BLaER1 treated with 17β-estradiol and CSF1 and Interleukin-3, amounts not matched to agents 10 nM and 100 nM (cell line): Measurements from ENCODE around the gene ZNF618.

Experiments used
- H3K27ac ChIP-seq, 11 experiments: shearing (Covaris generic); formaldehyde crosslinking; 2 replicates each; pipeline ENCODE4 v1.8.1; 2022
- H3K27me3 ChIP-seq, 11 experiments: shearing (Covaris generic); formaldehyde crosslinking; 2 replicates each; pipeline ENCODE4 v1.8.1; 2022
- H3K36me3 ChIP-seq, 11 experiments: shearing (Covaris generic); formaldehyde crosslinking; 2 replicates each; pipeline ENCODE4 v1.8.1; 2022
- H3K4me1 ChIP-seq, 10 experiments: shearing (Covaris generic); formaldehyde crosslinking; 2 replicates each; pipeline ENCODE4 v1.8.1; 2022
- H3K4me2 ChIP-seq, 11 experiments: shearing (Covaris generic); formaldehyde crosslinking; 2 replicates each; pipeline ENCODE4 v1.8.1; 2022
- H3K4me3 ChIP-seq, 10 experiments: shearing (Covaris generic); formaldehyde crosslinking; 2 replicates each; pipeline ENCODE4 v1.8.1; 2022
- H3K9ac ChIP-seq, 11 experiments: shearing (Covaris generic); formaldehyde crosslinking; 2 replicates each; pipeline ENCODE4 v1.8.1; 2022
- H3K9me3 ChIP-seq, 11 experiments: shearing (Covaris generic); formaldehyde crosslinking; replicated peaks in 1 of 11; 2 replicates each; pipeline ENCODE4 v1.8.1; 2022
- H4K20me1 ChIP-seq, 11 experiments: shearing (Covaris generic); formaldehyde crosslinking; 2 replicates each; pipeline ENCODE4 v1.8.1; 2022
- Cebpa-rat ChIP-seq, 11 experiments: shearing (Covaris generic); IDR thresholded peaks; 2 replicates each; pipeline ENCODE4 v1.8.1; 2022

ZNF618 gene

GRCh38 chr9:113989017-113989713 lies 113.1 kb downstream of the ZNF618 start:
- peaks cover 23 to 78% (median 69%) of the 10 kb centered on the region in 11 experiments; a peak in 21 of 22 replicates for H3K36me3 ChIP-seq
- no peak overlapping the region for H3K4me2 ChIP-seq
- peaks cover 0 to 25% (median 8%) of the 10 kb centered on the region in 11 experiments; a peak in 12 of 22 replicates for H4K20me1 ChIP-seq
- H3K4me3 ChIP-seq = no peak overlapping the region
- H3K9me3 ChIP-seq = no peaks in the 10 kb centered on the region
- no peak overlapping the region for H3K9ac ChIP-seq
- H3K27me3 ChIP-seq = no peaks in the 10 kb centered on the region
- H3K27ac ChIP-seq = 0 out of 22 replicates have a peak overlapping the region, but pooled peaks of 1 of the 11 experiments have one; percentile 1
- TF ChIP-seq Cebpa-rat (IDR thresholded peaks at IDR 0.05) = no peak
- H3K4me1 ChIP-seq = peaks cover 34 to 44% (median 36%) of the 10 kb centered on the region in 10 experiments

GRCh38 chr9:113989714-113990569 lies 113.8 kb downstream of the ZNF618 start:
- H3K9ac ChIP-seq = no peak overlapping the region
- no peak overlapping the region for H3K27ac ChIP-seq
- H3K27me3 ChIP-seq = no peaks in the 10 kb centered on the region
- peaks cover 0 to 28% (median 7%) of the 10 kb centered on the region in 11 experiments; a peak in 11 of 22 replicates for H4K20me1 ChIP-seq
- peaks cover 39 to 49% (median 44%) of the 10 kb centered on the region in 10 experiments for H3K4me1 ChIP-seq
- no peak for TF ChIP-seq Cebpa-rat (IDR thresholded peaks at IDR 0.05)
- H3K4me3 ChIP-seq = no peak overlapping the region
- H3K36me3 ChIP-seq = peaks cover 23 to 70% (median 61%) of the 10 kb centered on the region in 11 experiments; a peak in 21 of 22 replicates
- no peak overlapping the region for H3K4me2 ChIP-seq
- H3K9me3 ChIP-seq = no peaks in the 10 kb centered on the region

GRCh38 chr9:113990570-113990907 lies 114.4 kb downstream of the ZNF618 start:
- Histone ChIP-seq H4K20me1 (peaks cover 0 to 28% (median 7%) of the 10 kb centered on the region in 11 experiments; a peak in 9 of 22 replicates), H3K27me3 (no peaks in the 10 kb centered on the region), H3K27ac (peak overlapping the region in 1 of 11 experiments; percentile 78; a peak in 1 of 22 replicates), H3K4me3 (no peak overlapping the region), H3K36me3 (peaks cover 23 to 64% (median 55%) of the 10 kb centered on the region in 11 experiments; a peak in 21 of 22 replicates), H3K4me2 (peak overlapping the region in 5 of 11 experiments; percentile 15 to 98 (median 93); a peak in 6 of 22 replicates), H3K9me3 (no peaks in the 10 kb centered on the region), H3K4me1 (peaks cover 40 to 51% (median 45%) of the 10 kb centered on the region in 10 experiments), H3K9ac (no peak overlapping the region)
- TF ChIP-seq Cebpa-rat (IDR thresholded peaks at IDR 0.05) = no peak

GRCh38 chr9:113990975-113991471 lies 114.9 kb downstream of the ZNF618 start:
- Histone ChIP-seq H3K36me3 (peaks cover 23 to 64% (median 55%) of the 10 kb centered on the region in 11 experiments; a peak in 21 of 22 replicates), H3K27ac (peak overlapping the region in 2 of 11 experiments; percentile 77 to 78; a peak in 4 of 22 replicates), H3K4me1 (peaks cover 40 to 55% (median 50%) of the 10 kb centered on the region in 10 experiments), H3K27me3 (no peaks in the 10 kb centered on the region), H3K9ac (no peak overlapping the region; a peak in 2 of 22 replicates), H3K4me2 (peak overlapping the region in 9 of 11 experiments; percentile 10 to 98 (median 92); a peak in 17 of 22 replicates), H3K9me3 (no peaks in the 10 kb centered on the region), H3K4me3 (no peak overlapping the region), H4K20me1 (peaks cover 0 to 33% (median 7%) of the 10 kb centered on the region in 11 experiments; a peak in 10 of 22 replicates)
- no peak for TF ChIP-seq Cebpa-rat (IDR thresholded peaks at IDR 0.05)

- peak overlapping the region in 7 of 11 experiments; percentile 62 to 80 (median 77); a peak in 12 of 22 replicates for H3K27ac ChIP-seq
Observed at GRCh38 chr9:113991714-113992113, 115.6 kb downstream of the ZNF618 start.

GRCh38 chr9:113992276-113992951 lies 116.3 kb downstream of the ZNF618 start:
- no peak for TF ChIP-seq Cebpa-rat (IDR thresholded peaks at IDR 0.05)
- Histone ChIP-seq H3K4me1 (peaks cover 40 to 61% (median 55%) of the 10 kb centered on the region in 10 experiments), H3K9ac (peak overlapping the region; percentile 11 to 70 (median 63); a peak in 21 of 22 replicates), H3K27me3 (no peaks in the 10 kb centered on the region), H4K20me1 (peaks cover 0 to 40% (median 6%) of the 10 kb centered on the region in 11 experiments; a peak in 10 of 22 replicates), H3K4me2 (peak overlapping the region; percentile 87 to 98 (median 92)), H3K27ac (peak overlapping the region in 10 of 11 experiments; percentile 44 to 80 (median 74); a peak in 20 of 22 replicates), H3K36me3 (peaks cover 23 to 64% (median 45%) of the 10 kb centered on the region in 11 experiments; a peak in 21 of 22 replicates), H3K9me3 (no peaks in the 10 kb centered on the region), H3K4me3 (peak overlapping the region; percentile 34 to 66 (median 52); a peak in 19 of 20 replicates)

More at GRCh38 chr9:113991714-113992113, 115.6 kb downstream of the ZNF618 start:
- no peak for TF ChIP-seq Cebpa-rat (IDR thresholded peaks at IDR 0.05)
- H3K36me3 ChIP-seq = peaks cover 23 to 64% (median 51%) of the 10 kb centered on the region in 11 experiments; a peak in 21 of 22 replicates
- peak overlapping the region; percentile 87 to 98 (median 92) for H3K4me2 ChIP-seq
- H3K9ac ChIP-seq = peak overlapping the region in 9 of 11 experiments; percentile 11 to 70 (median 67); a peak in 12 of 22 replicates
- H3K27me3 ChIP-seq = no peaks in the 10 kb centered on the region
- peaks cover 0 to 39% (median 7%) of the 10 kb centered on the region in 11 experiments; a peak in 10 of 22 replicates for H4K20me1 ChIP-seq
- no peaks in the 10 kb centered on the region for H3K9me3 ChIP-seq
- peaks cover 40 to 61% (median 54%) of the 10 kb centered on the region in 10 experiments for H3K4me1 ChIP-seq
- H3K4me3 ChIP-seq = peak overlapping the region in 2 of 10 experiments; percentile 54; a peak in 3 of 20 replicates

- Histone ChIP-seq H3K27me3 (no peaks in the 10 kb centered on the region), H4K20me1 (peaks cover 0 to 46% (median 6%) of the 10 kb centered on the region in 11 experiments; a peak in 10 of 22 replicates), H3K36me3 (peaks cover 23 to 63% (median 42%) of the 10 kb centered on the region in 11 experiments; a peak in 21 of 22 replicates), H3K4me1 (peaks cover 40 to 67% (median 58%) of the 10 kb centered on the region in 10 experiments), H3K4me3 (peak overlapping the region; percentile 34 to 66 (median 52); a peak in 19 of 20 replicates), H3K9me3 (no peaks in the 10 kb centered on the region), H3K4me2 (peak overlapping the region; percentile 87 to 98 (median 92)), H3K9ac (peak overlapping the region in 10 of 11 experiments; percentile 47 to 70 (median 65); a peak in 18 of 22 replicates), H3K27ac (peak overlapping the region in 10 of 11 experiments; percentile 44 to 80 (median 74); a peak in 18 of 22 replicates)
- no peak for TF ChIP-seq Cebpa-rat (IDR thresholded peaks at IDR 0.05)
Observed at GRCh38 chr9:113992994-113993393, 116.9 kb downstream of the ZNF618 start.
